Measurements from ENCODE around the gene ZFAND3.

GRCh38 chr6:37819177-37819801 lies at the start of gene ZFAND3:
- TF ChIP-seq, protein P1, sequence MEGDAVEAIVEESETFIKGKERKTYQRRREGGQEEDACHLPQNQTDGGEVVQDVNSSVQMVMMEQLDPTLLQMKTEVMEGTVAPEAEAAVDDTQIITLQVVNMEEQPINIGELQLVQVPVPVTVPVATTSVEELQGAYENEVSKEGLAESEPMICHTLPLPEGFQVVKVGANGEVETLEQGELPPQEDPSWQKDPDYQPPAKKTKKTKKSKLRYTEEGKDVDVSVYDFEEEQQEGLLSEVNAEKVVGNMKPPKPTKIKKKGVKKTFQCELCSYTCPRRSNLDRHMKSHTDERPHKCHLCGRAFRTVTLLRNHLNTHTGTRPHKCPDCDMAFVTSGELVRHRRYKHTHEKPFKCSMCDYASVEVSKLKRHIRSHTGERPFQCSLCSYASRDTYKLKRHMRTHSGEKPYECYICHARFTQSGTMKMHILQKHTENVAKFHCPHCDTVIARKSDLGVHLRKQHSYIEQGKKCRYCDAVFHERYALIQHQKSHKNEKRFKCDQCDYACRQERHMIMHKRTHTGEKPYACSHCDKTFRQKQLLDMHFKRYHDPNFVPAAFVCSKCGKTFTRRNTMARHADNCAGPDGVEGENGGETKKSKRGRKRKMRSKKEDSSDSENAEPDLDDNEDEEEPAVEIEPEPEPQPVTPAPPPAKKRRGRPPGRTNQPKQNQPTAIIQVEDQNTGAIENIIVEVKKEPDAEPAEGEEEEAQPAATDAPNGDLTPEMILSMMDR (IDR thresholded peaks at IDR 0.05) = no peak
- TF ChIP-seq POLR2A (IDR thresholded peaks at IDR 0.05) = no peak

Data from testis (tissue), 2 donors.